Fibroblast of lung (primary cell): ENCODE measurements around the gene ARMC9.

ENCODE experiments used
- EZH2 ChIP-seq: IDR thresholded peaks from 2 replicates; pipeline ENCODE4 v1.5.1; 2012; ENCODE audit warnings: low read length, control low read depth, mild to moderate bottlenecking; ENCODE audit errors: missing control alignments
- TF ChIP-seq, protein P1 (sequence below), 2 donors: IDR thresholded peaks in 1 of 2; conservative IDR thresholded peaks in 1 of 2; 1 replicate in 1 of 2; 2 replicates in 1 of 2; pipeline ENCODE4 v1.5.1; 2011 to 2012; ENCODE audit warnings: low read length in 2 of 2, control low read depth in 1 of 2, inconsistent platforms in 1 of 2, low read depth in 1 of 2, mild to moderate bottlenecking in 1 of 2

DNA sequence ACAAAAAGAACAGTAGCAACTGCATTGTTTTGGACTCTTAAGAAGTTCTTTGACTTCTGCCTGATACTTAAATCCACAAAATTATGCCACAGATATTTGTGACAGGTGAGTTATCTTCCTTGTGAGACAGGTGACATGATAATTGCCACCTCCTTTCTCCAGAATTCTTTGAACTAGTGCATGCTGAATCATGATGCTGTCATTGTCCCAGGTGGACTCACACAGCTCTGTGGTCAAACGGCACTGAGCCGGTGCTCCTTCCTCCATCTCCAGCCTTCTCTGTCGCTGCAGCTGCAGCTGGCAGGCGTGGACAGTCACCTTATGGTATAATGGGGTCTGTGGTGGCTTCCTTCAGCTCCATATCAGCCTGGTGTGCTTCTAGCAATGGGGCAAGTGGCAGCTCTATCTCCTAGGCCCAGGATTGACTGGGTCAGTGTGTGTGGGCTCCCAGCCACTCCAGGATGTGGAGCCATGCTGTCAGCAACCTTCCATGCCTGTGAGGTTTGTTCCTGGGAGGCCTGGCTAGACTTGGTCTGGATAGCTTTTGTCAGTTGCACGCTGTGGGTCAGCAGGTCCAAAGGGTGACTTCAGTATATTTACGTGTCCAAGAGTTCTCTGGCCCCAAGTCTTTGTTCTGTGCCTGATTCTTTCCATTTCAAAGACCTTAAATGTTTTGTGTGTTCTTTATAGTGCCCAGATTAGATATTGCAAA lies 15.7 kb downstream of the ARMC9 start:
- TF ChIP-seq, protein P1, sequence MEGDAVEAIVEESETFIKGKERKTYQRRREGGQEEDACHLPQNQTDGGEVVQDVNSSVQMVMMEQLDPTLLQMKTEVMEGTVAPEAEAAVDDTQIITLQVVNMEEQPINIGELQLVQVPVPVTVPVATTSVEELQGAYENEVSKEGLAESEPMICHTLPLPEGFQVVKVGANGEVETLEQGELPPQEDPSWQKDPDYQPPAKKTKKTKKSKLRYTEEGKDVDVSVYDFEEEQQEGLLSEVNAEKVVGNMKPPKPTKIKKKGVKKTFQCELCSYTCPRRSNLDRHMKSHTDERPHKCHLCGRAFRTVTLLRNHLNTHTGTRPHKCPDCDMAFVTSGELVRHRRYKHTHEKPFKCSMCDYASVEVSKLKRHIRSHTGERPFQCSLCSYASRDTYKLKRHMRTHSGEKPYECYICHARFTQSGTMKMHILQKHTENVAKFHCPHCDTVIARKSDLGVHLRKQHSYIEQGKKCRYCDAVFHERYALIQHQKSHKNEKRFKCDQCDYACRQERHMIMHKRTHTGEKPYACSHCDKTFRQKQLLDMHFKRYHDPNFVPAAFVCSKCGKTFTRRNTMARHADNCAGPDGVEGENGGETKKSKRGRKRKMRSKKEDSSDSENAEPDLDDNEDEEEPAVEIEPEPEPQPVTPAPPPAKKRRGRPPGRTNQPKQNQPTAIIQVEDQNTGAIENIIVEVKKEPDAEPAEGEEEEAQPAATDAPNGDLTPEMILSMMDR (conservative IDR thresholded peaks at IDR 0.05 in 1 of 2, IDR thresholded peaks at IDR 0.05 in 1 of 2; ENCODE audit: low read depth in 1 of 2, low read length in 2 of 2) = no peak
- TF ChIP-seq EZH2 = no peak
